Activated CD4-positive, alpha-beta T cell treated with anti-CD3 and anti-CD28 coated beads for 24 hours (primary cell): ENCODE measurements around the gene RRP12.

Experiments used
- DNase-seq, 2 donors: peaks; one replicate each; pipeline ENCODE4 v3.0.0-alpha.2; 2020; ENCODE audit warnings: low read depth in 2 of 2

The RRP12 gene

GRCh38 chr10:97319671-97320479, 81.3 kb downstream of the RRP12 start:
- peak; percentile 37 to 40 for DNase-seq

GRCh38 chr10:97318772-97319651, 82.1 kb downstream of the RRP12 start, which contains the start of gene FRAT1:
TSS of gene FRAT1 (plus strand) at chr10:97319271. CDS start at chr10:97319454, 183 bp downstream.
- DNase-seq: peak; percentile 80 to 83

- DNase-seq: no peak
These were observed 86.5 kb downstream of the RRP12 start for GRCh38 chr10:97314671-97315070.

- DNase-seq: no peak
These were observed 88.2 kb downstream of the RRP12 start for GRCh38 chr10:97312897-97313296.

- DNase-seq: no peak
These were observed 90.0 kb downstream of the RRP12 start for GRCh38 chr10:97311111-97311626.

- DNase-seq: no peak
These were observed 93.0 kb downstream of the RRP12 start for GRCh38 chr10:97307866-97308780.

GRCh38 chr10:97307441-97307840, 93.7 kb downstream of the RRP12 start:
- DNase-seq: no peak
